ENCODE data around the gene FAM216B.
"Not testable (repeated sequence)": the region's sequence is repeated elsewhere in the genome, so short reads cannot be mapped to it uniquely, and the experiment has no call there.

Gene FAM216B

DNA sequence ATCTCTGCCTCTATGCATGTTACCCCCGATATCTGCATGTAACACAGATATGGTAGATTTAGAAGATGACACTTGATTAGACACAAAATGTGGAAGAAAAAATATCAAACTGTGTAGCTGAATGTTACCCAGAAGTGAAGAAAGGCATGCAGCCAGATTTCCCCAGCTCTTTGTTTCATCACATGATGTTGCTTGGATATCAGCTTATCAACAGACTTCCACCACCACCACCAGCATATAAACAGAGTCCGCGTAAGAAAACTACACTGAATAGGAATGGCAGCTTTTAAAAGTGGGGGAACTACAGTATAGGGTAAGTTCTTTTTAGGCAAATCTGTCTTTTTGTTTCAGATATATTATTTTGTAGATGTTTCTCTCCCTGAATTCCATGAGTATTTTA, at the start of gene FAM216B:
FAM216B (plus strand) TSS at position 233 of the 400 bp plus-strand sequence. CDS start 2,484 bp downstream, outside the sequence.
- no peak for DNase-seq

GRCh38 chr13:42732073-42732472, 49.3 kb upstream of the FAM216B start:
- DNase-seq: no peak

GRCh38 chr13:42733046-42733445, 48.3 kb upstream of the FAM216B start:
- no peak for DNase-seq

- no peak for DNase-seq
Measured at GRCh38 chr13:42735010-42735409, 46.4 kb upstream of the FAM216B start.

DNA sequence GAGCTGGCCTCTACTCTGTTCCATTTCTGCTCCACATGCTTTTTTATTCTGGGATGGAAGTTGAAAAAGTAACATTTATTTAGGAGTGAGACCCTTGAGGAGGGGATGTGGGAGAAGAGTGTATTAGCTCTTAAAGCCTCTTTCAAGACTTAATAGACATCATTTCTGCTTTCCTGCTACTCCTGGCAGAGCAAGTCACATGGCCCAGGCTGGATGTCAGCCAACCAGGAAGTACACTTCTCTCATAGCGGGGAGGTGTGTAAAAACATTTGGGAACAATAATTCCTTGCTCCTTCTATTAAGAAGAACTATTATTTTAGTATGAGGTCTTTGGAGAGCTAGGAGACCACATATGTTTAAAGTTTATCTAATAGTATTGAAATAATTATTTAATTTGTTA, 40.6 kb upstream of the FAM216B start:
- peak; percentile 35 for DNase-seq

DNA sequence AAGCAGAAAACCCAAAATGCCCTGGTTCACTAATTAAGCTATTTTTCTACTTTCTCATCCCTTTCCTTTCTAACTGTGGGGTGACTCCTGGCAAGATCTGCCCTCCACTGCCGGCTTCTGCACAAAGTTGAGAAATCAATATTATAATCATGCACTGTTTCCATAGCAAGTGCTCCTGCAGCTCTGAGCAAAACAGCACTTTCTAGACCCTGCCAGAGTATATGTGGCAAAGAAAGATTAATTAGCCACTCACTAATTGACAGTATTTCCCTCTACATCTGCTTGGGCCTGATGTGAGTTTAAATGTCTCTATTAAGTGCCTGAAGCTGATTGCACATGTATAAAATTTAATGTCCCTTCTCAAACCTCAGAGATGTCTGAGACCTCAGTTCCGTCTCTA, 39.5 kb upstream of the FAM216B start:
- no peak for DNase-seq

DNA sequence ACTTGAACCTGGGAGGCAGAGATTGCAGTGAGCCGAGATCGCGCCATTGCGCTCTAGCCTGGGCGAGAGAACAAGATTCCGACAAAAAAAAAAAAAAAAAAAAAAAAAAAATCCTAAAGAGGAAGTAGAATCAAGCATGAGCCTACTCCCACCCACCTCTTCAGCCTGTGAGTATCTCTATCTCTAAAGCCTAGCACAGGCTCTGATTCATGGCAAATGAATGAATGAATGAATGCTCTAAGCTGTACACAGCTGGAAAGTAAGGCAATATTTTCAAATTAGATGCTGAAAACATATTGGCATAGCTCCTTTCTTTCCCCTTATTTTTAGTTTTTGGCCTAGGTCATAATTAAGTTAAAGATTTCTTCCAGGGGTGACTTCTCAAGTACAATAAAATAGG, 35.7 kb upstream of the FAM216B start:
- no peak for DNase-seq

DNA sequence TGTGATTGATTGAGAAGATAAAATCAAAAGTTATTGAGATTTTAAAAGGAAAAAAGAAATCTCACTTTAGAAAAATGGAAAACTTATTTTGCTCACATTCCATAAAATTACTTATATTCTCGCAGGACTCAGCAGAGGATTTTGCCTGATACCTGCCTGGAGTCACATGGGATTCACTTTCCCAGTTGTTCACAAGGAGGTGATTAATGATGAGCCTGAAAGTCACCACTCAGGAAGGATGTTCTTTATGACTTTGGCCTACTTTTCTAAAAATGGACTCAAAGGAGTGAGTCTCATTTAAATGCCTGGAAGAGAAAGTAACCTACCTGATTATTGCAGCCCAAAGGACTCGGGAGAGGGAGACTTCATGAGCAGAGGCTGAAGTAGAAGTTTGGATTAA, 34.5 kb upstream of the FAM216B start:
- no peak for DNase-seq

- no peak for DNase-seq
Measured at GRCh38 chr13:42747399-42747873, 33.9 kb upstream of the FAM216B start.

GRCh38 chr13:42750794-42751193, 30.6 kb upstream of the FAM216B start:
- no peak for DNase-seq

- no peak for DNase-seq
Measured at GRCh38 chr13:42751693-42752092, 29.7 kb upstream of the FAM216B start.

DNA sequence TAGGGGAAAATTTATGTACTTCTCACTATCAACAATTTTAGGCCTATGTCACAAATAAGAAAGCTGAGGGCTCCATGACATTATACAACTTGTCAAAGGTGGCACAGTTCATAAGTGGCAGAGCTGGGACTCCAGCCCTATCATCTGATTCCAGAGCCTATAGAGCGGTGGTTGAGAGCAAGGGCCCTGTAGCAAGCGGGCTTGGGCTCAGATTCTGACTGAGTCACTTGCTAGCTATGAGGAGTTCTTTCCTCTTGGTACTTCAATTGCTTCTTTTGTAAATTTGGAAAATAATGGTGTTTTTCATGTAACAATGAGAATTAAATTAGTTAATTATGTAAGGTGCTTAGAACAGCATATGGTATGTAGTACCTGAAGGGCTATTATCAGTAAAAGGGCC, 28.7 kb upstream of the FAM216B start:
- no peak for DNase-seq

- DNase-seq: peak; percentile 70
Measured at GRCh38 chr13:42753697-42754096, 27.7 kb upstream of the FAM216B start.

DNA sequence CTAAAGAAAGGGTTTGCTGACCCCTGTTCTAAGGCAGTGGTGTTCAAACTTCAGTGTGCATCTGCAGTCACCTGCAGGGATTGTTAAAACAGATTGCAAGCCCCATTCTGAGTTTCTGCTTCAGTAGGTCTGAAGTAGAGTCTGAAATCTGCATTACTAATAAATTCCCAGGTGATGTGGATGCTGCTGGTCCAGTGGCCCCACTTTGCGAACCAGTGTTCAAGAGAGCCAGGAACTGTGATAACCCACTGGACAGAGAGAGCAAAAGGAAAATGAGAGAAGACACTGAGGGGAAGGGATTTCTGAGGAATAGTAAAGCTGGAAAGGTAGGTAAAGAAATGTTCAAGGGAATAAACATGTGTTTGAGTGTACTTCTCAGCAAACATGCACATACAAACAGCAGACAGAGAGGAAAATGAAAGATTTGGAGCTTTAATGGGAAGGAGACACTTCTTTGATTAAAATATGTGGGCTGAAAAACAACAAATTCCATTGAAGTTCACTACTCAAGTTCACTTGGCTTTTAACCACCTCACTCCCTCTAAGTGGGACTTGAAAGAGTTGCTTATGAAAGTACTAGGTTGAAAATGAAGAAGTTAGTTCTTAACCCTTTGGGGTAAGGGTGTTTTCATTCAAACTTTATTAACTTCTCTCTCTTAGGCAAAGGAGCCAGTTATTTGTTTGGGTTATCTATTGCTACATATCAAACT, 26.4 kb upstream of the FAM216B start:
- peak; percentile 35 for DNase-seq

GRCh38 chr13:42757678-42758420, 23.5 kb upstream of the FAM216B start:
- no peak for DNase-seq

GRCh38 chr13:42758515-42758914, 22.9 kb upstream of the FAM216B start:
- no peak for DNase-seq

DNA sequence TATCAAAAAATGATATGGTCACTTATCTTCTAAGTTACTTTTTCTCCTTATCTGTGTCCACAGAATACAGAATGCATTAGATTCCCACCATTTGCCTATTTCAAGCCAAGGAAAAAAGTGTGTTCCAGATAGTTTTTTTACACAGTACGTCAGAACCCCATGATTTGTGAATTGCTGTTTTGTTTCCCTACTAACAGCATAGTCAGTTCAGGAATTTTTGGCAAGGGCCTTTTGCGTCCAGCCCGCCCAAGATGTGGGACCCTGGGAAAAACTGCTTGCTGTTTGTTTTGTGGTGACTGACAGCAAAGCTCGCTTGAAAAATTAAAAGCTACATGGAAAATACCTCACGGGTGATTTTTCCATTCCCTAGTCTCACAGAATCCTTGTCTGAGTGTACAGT, 20.4 kb upstream of the FAM216B start:
- DNase-seq: no peak

GRCh38 chr13:42762251-42762650, 19.1 kb upstream of the FAM216B start:
- DNase-seq: no peak

DNA sequence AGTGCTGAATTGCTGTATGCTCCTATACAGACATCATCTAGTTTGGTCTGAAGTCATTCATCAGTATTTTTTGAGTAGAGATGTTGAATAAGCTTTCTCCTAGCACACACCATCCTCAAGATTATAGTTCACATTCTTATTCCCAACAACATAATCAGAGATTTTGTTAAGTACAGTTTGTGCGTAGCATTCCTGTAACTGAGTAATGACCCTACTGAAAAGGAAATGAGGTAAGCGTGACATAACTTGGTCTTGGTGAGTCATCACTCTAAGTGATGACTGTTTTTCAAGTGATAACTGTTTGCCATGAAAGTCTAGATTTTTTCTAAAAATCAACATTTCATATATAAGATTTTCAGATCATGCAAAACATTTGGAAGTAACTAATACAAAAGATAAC, 18.5 kb upstream of the FAM216B start:
- DNase-seq: no peak

- no peak for DNase-seq
Measured at GRCh38 chr13:42766016-42766415, 15.4 kb upstream of the FAM216B start.

- DNase-seq: no peak
Measured at GRCh38 chr13:42769650-42770049, 11.7 kb upstream of the FAM216B start.

GRCh38 chr13:42776558-42776957, 4.8 kb upstream of the FAM216B start:
- not testable (repeated sequence) for DNase-seq

- no peak for DNase-seq
Measured at GRCh38 chr13:42777467-42777866, 3.9 kb upstream of the FAM216B start.

GRCh38 chr13:42780044-42780443, 1.3 kb upstream of the FAM216B start:
- DNase-seq: no peak

Measured in NCI-H2171 treated with DMSO at 0.1 percent for 48 hours (cell line).